K562 (cell line): ENCODE results near the gene POGZ.

Source experiments
- JUND ChIP-seq, 2 experiments: IDR thresholded peaks; 2 replicates in 1 of 2; 3 replicates in 1 of 2; pipeline ENCODE4 v1.6.1; 2011; ENCODE audit warnings: borderline replicate concordance in 2 of 2, low read depth in 2 of 2, low read length in 2 of 2, improper control_type of control experiment in 1 of 2, missing biosample characterization in 1 of 2, missing genetic modification characterization in 1 of 2, missing genetic modification reagents in 1 of 2
- KLF13 ChIP-seq: fragments of 450-650 bp; IDR thresholded peaks from 2 replicates; pipeline ENCODE4 v1.6.1; 2016; ENCODE audit warnings: missing genetic modification characterization, low read depth, mild to moderate bottlenecking, missing compliant biosample characterization, moderate library complexity, borderline replicate concordance
- MAFF ChIP-seq: IDR thresholded peaks from 2 replicates; pipeline ENCODE4 v1.6.1; 2012; ENCODE audit warnings: low read length, improper control_type of control experiment
- POLR2AphosphoS5 ChIP-seq: IDR thresholded peaks from 2 replicates; pipeline ENCODE4 v1.6.1; 2011; ENCODE audit warnings: mild to moderate bottlenecking, low read depth, low read length, moderate library complexity; ENCODE audit not compliant: control insufficient read depth, insufficient read depth
- SP1 ChIP-seq: sonication (generic); formaldehyde crosslinking; IDR thresholded peaks from 2 replicates; pipeline ENCODE4 v1.8.1; 2022; ENCODE audit warnings: mild to moderate bottlenecking, missing genetic modification reagents
- SREBF2 ChIP-seq: sonication (generic); formaldehyde crosslinking; IDR thresholded peaks from 2 replicates; pipeline ENCODE4 v1.4.0; 2020; ENCODE audit warnings: mild to moderate bottlenecking, missing genetic modification reagents
- U2AF1 ChIP-seq: fragments of 200-400 bp; formaldehyde crosslinking; optimal IDR thresholded peaks from 2 replicates; pipeline ENCODE3; 2017; ENCODE audit warnings: mild to moderate bottlenecking, low read depth, low read length, moderate library complexity
- ZNF121 ChIP-seq: sonication (generic); formaldehyde crosslinking; conservative IDR thresholded peaks from 2 replicates; pipeline ENCODE4 v1.8.0; 2022; ENCODE audit warnings: missing genetic modification reagents
- ZNF274 ChIP-seq: IDR thresholded peaks from 2 replicates; pipeline ENCODE4 v1.6.1; 2011; ENCODE audit warnings: low read depth, mild to moderate bottlenecking, low read length, moderate library complexity, borderline replicate concordance
- TF ChIP-seq, protein P1 (sequence below): sonication (generic); formaldehyde crosslinking; IDR thresholded peaks from 2 replicates; pipeline ENCODE4 v1.8.1; 2023; ENCODE audit warnings: mild to moderate bottlenecking, missing genetic modification reagents
- TF ChIP-seq, protein P2 (sequence below), 3 experiments: IDR thresholded peaks in 2 of 3; conservative IDR thresholded peaks in 1 of 3; 2 replicates each; pipeline ENCODE4 v1.5.1; 2011 to 2012; ENCODE audit warnings: low read length in 3 of 3, mild to moderate bottlenecking in 3 of 3, control low read depth in 2 of 3, improper control_type of control experiment in 1 of 3, inconsistent platforms in 1 of 3, low read depth in 1 of 3, mixed read lengths in 1 of 3, moderate library complexity in 1 of 3; ENCODE audit not compliant: insufficient read depth in 2 of 3
- TF ChIP-seq, protein P3 (sequence below): fragments of 450-650 bp; IDR thresholded peaks from 2 replicates; pipeline ENCODE4 v1.6.1; 2014; ENCODE audit warnings: low read depth, mild to moderate bottlenecking, moderate library complexity, borderline replicate concordance
- TF ChIP-seq, protein P4 (sequence below): fragments of 450-650 bp; IDR thresholded peaks from 2 replicates; pipeline ENCODE4 v1.6.1; 2016; ENCODE audit warnings: missing biosample characterization, missing genetic modification characterization
- TF ChIP-seq, protein P5 (sequence below): sonication (generic); formaldehyde crosslinking; IDR thresholded peaks from 2 replicates; pipeline ENCODE4 v1.8.0; 2022; ENCODE audit warnings: mild to moderate bottlenecking, missing genetic modification reagents, borderline replicate concordance

DNA sequence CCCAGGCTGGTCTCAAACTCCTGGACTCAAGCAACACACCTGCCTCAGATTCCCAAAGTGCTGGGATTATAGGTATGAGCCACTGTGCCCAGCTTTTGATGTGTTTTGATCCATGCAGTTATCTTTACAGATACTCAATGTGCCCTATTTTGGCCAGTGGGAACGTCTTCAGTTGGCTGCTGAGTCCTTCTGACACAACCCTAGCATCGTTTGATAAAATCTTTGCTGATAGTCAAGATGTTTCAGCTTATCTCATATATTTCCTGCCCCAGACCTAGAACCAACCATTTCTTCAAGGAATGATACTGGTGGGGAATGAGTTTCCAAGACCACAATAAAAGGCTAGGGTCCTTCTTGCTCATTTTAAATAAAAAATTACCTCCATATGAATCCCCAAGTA is 11.6 kb downstream of the POGZ start:
- TF ChIP-seq U2AF1 (no peak), KLF13 (no peak), ZNF274 (no peak), MAFF (no peak), JUND (IDR thresholded peaks at IDR 0.05; ENCODE audit: borderline replicate concordance, low read depth, low read length) (no peak), JUND (tag; IDR thresholded peaks at IDR 0.05; ENCODE audit: borderline replicate concordance, low read depth, low read length) (no peak), ZNF121 (CRISPR knock-in tag) (no peak), POLR2AphosphoS5 (no peak), SREBF2 (CRISPR knock-in tag) (no peak), SP1 (CRISPR knock-in tag) (no peak)
- TF ChIP-seq, protein P1, sequence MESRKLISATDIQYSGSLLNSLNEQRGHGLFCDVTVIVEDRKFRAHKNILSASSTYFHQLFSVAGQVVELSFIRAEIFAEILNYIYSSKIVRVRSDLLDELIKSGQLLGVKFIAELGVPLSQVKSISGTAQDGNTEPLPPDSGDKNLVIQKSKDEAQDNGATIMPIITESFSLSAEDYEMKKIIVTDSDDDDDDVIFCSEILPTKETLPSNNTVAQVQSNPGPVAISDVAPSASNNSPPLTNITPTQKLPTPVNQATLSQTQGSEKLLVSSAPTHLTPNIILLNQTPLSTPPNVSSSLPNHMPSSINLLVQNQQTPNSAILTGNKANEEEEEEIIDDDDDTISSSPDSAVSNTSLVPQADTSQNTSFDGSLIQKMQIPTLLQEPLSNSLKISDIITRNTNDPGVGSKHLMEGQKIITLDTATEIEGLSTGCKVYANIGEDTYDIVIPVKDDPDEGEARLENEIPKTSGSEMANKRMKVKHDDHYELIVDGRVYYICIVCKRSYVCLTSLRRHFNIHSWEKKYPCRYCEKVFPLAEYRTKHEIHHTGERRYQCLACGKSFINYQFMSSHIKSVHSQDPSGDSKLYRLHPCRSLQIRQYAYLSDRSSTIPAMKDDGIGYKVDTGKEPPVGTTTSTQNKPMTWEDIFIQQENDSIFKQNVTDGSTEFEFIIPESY (CRISPR knock-in tag) = no peak
- TF ChIP-seq, protein P2, sequence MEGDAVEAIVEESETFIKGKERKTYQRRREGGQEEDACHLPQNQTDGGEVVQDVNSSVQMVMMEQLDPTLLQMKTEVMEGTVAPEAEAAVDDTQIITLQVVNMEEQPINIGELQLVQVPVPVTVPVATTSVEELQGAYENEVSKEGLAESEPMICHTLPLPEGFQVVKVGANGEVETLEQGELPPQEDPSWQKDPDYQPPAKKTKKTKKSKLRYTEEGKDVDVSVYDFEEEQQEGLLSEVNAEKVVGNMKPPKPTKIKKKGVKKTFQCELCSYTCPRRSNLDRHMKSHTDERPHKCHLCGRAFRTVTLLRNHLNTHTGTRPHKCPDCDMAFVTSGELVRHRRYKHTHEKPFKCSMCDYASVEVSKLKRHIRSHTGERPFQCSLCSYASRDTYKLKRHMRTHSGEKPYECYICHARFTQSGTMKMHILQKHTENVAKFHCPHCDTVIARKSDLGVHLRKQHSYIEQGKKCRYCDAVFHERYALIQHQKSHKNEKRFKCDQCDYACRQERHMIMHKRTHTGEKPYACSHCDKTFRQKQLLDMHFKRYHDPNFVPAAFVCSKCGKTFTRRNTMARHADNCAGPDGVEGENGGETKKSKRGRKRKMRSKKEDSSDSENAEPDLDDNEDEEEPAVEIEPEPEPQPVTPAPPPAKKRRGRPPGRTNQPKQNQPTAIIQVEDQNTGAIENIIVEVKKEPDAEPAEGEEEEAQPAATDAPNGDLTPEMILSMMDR (IDR thresholded peaks at IDR 0.05 in 2 of 3, conservative IDR thresholded peaks at IDR 0.05 in 1 of 3; ENCODE audit: insufficient read depth in 2 of 3, low read depth in 1 of 3, low read length in 3 of 3) = no peak
- TF ChIP-seq, protein P3, sequence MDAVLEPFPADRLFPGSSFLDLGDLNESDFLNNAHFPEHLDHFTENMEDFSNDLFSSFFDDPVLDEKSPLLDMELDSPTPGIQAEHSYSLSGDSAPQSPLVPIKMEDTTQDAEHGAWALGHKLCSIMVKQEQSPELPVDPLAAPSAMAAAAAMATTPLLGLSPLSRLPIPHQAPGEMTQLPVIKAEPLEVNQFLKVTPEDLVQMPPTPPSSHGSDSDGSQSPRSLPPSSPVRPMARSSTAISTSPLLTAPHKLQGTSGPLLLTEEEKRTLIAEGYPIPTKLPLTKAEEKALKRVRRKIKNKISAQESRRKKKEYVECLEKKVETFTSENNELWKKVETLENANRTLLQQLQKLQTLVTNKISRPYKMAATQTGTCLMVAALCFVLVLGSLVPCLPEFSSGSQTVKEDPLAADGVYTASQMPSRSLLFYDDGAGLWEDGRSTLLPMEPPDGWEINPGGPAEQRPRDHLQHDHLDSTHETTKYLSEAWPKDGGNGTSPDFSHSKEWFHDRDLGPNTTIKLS = no peak
- TF ChIP-seq, protein P4, sequence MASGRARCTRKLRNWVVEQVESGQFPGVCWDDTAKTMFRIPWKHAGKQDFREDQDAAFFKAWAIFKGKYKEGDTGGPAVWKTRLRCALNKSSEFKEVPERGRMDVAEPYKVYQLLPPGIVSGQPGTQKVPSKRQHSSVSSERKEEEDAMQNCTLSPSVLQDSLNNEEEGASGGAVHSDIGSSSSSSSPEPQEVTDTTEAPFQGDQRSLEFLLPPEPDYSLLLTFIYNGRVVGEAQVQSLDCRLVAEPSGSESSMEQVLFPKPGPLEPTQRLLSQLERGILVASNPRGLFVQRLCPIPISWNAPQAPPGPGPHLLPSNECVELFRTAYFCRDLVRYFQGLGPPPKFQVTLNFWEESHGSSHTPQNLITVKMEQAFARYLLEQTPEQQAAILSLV = no peak
- TF ChIP-seq, protein P5, sequence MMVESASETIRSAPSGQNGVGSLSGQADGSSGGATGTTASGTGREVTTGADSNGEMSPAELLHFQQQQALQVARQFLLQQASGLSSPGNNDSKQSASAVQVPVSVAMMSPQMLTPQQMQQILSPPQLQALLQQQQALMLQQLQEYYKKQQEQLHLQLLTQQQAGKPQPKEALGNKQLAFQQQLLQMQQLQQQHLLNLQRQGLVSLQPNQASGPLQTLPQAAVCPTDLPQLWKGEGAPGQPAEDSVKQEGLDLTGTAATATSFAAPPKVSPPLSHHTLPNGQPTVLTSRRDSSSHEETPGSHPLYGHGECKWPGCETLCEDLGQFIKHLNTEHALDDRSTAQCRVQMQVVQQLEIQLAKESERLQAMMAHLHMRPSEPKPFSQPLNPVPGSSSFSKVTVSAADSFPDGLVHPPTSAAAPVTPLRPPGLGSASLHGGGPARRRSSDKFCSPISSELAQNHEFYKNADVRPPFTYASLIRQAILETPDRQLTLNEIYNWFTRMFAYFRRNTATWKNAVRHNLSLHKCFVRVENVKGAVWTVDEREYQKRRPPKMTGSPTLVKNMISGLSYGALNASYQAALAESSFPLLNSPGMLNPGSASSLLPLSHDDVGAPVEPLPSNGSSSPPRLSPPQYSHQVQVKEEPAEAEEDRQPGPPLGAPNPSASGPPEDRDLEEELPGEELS (CRISPR knock-in tag) = no peak
